ENCODE results near the gene ZNF75A. TPM values are rescaled to one million over a fixed set of nuclear protein-coding genes. Genes with fewer than 3 reads are reported as not detected.

The ZNF75A gene
- total and polyA plus RNA-seq, 3 experiments from 2014 or later, result 22.7 to 42.0 (median 37.9) TPM

GRCh38 chr16:3328104-3328503 lies 22.8 kb downstream of the ZNF75A start:
- Histone ChIP-seq H3K27ac (ENCODE audit: low read depth, low read length) (no peak overlapping the region), H3K9me3 (ENCODE audit: low read length) (peaks cover 2% of the 10 kb centered on the region), H3K4me1 (ENCODE audit: insufficient read depth, low read length) (no peaks in the 10 kb centered on the region), H3K27me3 (ENCODE audit: insufficient read depth, low read length, poor library complexity, severe bottlenecking) (no peaks in the 10 kb centered on the region), H3K4me3 (ENCODE audit: low read length) (no peak overlapping the region), H3K36me3 (ENCODE audit: insufficient read depth, low read length) (no peaks in the 10 kb centered on the region)
- no peaks in the 10 kb centered on the region for H3K4me1 Mint-ChIP-seq
- peaks cover 0 to 28% (median 1%) of the 10 kb centered on the region in 3 donors for H3K36me3 Mint-ChIP-seq
- POLR2A ChIA-PET, result no interaction called here
- no peak overlapping the region for H3K27ac Mint-ChIP-seq
- CTCF ChIA-PET, result interaction anchor here (1.4 kb wide), 1 partner anchor 13 kb away, joined by 3 read pairs; no protein-coding TSS in a partner anchor
- H3K27me3 Mint-ChIP-seq, result no peaks in the 10 kb centered on the region
- peaks cover 5 to 42% (median 20%) of the 10 kb centered on the region in 5 donors for H3K9me3 Mint-ChIP-seq
- no peak overlapping the region for H3K4me3 Mint-ChIP-seq
- no peak for DNase-seq

- Mint-ChIP-seq H3K4me1 (no peaks in the 10 kb centered on the region), H3K27me3 (no peaks in the 10 kb centered on the region), H3K4me3 (no peak overlapping the region), H3K9me3 (peaks cover 3 to 39% (median 16%) of the 10 kb centered on the region in 5 donors), H3K36me3 (peaks cover 0 to 31% (median 3%) of the 10 kb centered on the region in 3 donors), H3K27ac (no peak overlapping the region)
- no peaks in the 10 kb centered on the region for H3K9me3 ChIP-seq (ENCODE audit: low read length)
- no peak overlapping the region for H3K27ac ChIP-seq (ENCODE audit: low read depth, low read length)
- no peaks in the 10 kb centered on the region for H3K27me3 ChIP-seq (ENCODE audit: insufficient read depth, low read length, poor library complexity, severe bottlenecking)
- no peak overlapping the region for H3K4me3 ChIP-seq (ENCODE audit: low read length)
- no peak for DNase-seq
- H3K36me3 ChIP-seq (ENCODE audit: insufficient read depth, low read length), result no peaks in the 10 kb centered on the region
- no peaks in the 10 kb centered on the region for H3K4me1 ChIP-seq (ENCODE audit: insufficient read depth, low read length)
- POLR2A ChIA-PET, result no interaction called here
- CTCF ChIA-PET, result interaction anchor here (1.4 kb wide), 1 partner anchor 13 kb away, joined by 3 read pairs; no protein-coding TSS in a partner anchor
Observed at GRCh38 chr16:3328643-3329042, 23.3 kb downstream of the ZNF75A start.

- no peaks in the 10 kb centered on the region for H3K9me3 Mint-ChIP-seq
- ChIA-PET CTCF (no interaction called here), POLR2A (no interaction called here)
- H3K27ac ChIP-seq (ENCODE audit: low read depth, low read length), result no peak overlapping the region
- H3K27ac Mint-ChIP-seq, result no peak overlapping the region
- H3K4me1 Mint-ChIP-seq, result no peaks in the 10 kb centered on the region
- no peak overlapping the region for H3K4me3 Mint-ChIP-seq
- no peaks in the 10 kb centered on the region for H3K36me3 ChIP-seq (ENCODE audit: insufficient read depth, low read length)
- H3K36me3 Mint-ChIP-seq, result peaks cover 0 to 4% (median 0%) of the 10 kb centered on the region in 3 donors
- no peak for DNase-seq
- H3K27me3 ChIP-seq (ENCODE audit: insufficient read depth, low read length, poor library complexity, severe bottlenecking), result no peaks in the 10 kb centered on the region
- no peaks in the 10 kb centered on the region for H3K4me1 ChIP-seq (ENCODE audit: insufficient read depth, low read length)
- H3K9me3 ChIP-seq (ENCODE audit: low read length), result no peaks in the 10 kb centered on the region
- no peak overlapping the region for H3K4me3 ChIP-seq (ENCODE audit: low read length)
- H3K27me3 Mint-ChIP-seq, result peaks cover 4 to 12% of the 10 kb centered on the region in 2 donors
Observed at GRCh38 chr16:3346041-3346440, 40.7 kb downstream of the ZNF75A start.

- no peaks in the 10 kb centered on the region for H3K27me3 ChIP-seq (ENCODE audit: insufficient read depth, low read length, poor library complexity, severe bottlenecking)
- no peaks in the 10 kb centered on the region for H3K4me1 ChIP-seq (ENCODE audit: insufficient read depth, low read length)
- H3K27ac ChIP-seq (ENCODE audit: low read depth, low read length), result no peak overlapping the region
- no peaks in the 10 kb centered on the region for H3K9me3 ChIP-seq (ENCODE audit: low read length)
- H3K4me3 Mint-ChIP-seq, result no peak overlapping the region
- H3K27ac Mint-ChIP-seq, result no peak overlapping the region
- no peaks in the 10 kb centered on the region for H3K9me3 Mint-ChIP-seq
- H3K36me3 ChIP-seq (ENCODE audit: insufficient read depth, low read length), result no peaks in the 10 kb centered on the region
- CTCF ChIA-PET, result no interaction called here
- peaks cover 0 to 4% (median 0%) of the 10 kb centered on the region in 3 donors for H3K36me3 Mint-ChIP-seq
- no peak for DNase-seq
- POLR2A ChIA-PET, result no interaction called here
- H3K4me1 Mint-ChIP-seq, result no peaks in the 10 kb centered on the region
- no peak overlapping the region for H3K4me3 ChIP-seq (ENCODE audit: low read length)
- H3K27me3 Mint-ChIP-seq, result peaks cover 0 to 2% of the 10 kb centered on the region in 2 donors
Observed at GRCh38 chr16:3347586-3347985, 42.3 kb downstream of the ZNF75A start.

GRCh38 chr16:3348547-3349167 lies 43.4 kb downstream of the ZNF75A start:
- Histone ChIP-seq H3K4me1 (ENCODE audit: insufficient read depth, low read length) (no peaks in the 10 kb centered on the region), H3K27me3 (ENCODE audit: insufficient read depth, low read length, poor library complexity, severe bottlenecking) (no peaks in the 10 kb centered on the region), H3K27ac (ENCODE audit: low read depth, low read length) (no peak overlapping the region), H3K36me3 (ENCODE audit: insufficient read depth, low read length) (no peaks in the 10 kb centered on the region), H3K4me3 (ENCODE audit: low read length) (no peak overlapping the region), H3K9me3 (ENCODE audit: low read length) (no peaks in the 10 kb centered on the region)
- Mint-ChIP-seq H3K4me1 (peaks cover under 1 to 2% (median 2%) of the 10 kb centered on the region in 3 donors), H3K4me3 (no peak overlapping the region), H3K36me3 (peaks cover 0 to 4% (median 0%) of the 10 kb centered on the region in 3 donors), H3K27ac (no peak overlapping the region), H3K9me3 (peaks cover 0 to 1% (median 0%) of the 10 kb centered on the region in 5 donors), H3K27me3 (peaks cover 0 to 3% of the 10 kb centered on the region in 2 donors)
- ChIA-PET CTCF (no interaction called here), POLR2A (no interaction called here)
- DNase-seq, result no peak

- DNase-seq, result no peak
- Histone ChIP-seq H3K27ac (ENCODE audit: low read depth, low read length) (no peak overlapping the region), H3K36me3 (ENCODE audit: insufficient read depth, low read length) (no peaks in the 10 kb centered on the region), H3K27me3 (ENCODE audit: insufficient read depth, low read length, poor library complexity, severe bottlenecking) (no peaks in the 10 kb centered on the region), H3K9me3 (ENCODE audit: low read length) (no peaks in the 10 kb centered on the region), H3K4me1 (ENCODE audit: insufficient read depth, low read length) (no peaks in the 10 kb centered on the region), H3K4me3 (ENCODE audit: low read length) (no peak overlapping the region)
- H3K4me3 Mint-ChIP-seq, result no peak overlapping the region
- peaks cover 0 to 4% (median 0%) of the 10 kb centered on the region in 3 donors for H3K36me3 Mint-ChIP-seq
- peaks cover 0 to 2% (median 0%) of the 10 kb centered on the region in 5 donors for H3K9me3 Mint-ChIP-seq
- H3K4me1 Mint-ChIP-seq, result peaks cover 2 to 4% (median 4%) of the 10 kb centered on the region in 3 donors
- peaks cover 0 to 3% of the 10 kb centered on the region in 2 donors for H3K27me3 Mint-ChIP-seq
- CTCF ChIA-PET, result no interaction called here
- H3K27ac Mint-ChIP-seq, result no peak overlapping the region
- POLR2A ChIA-PET, result no interaction called here
Observed at GRCh38 chr16:3349175-3349574, 43.9 kb downstream of the ZNF75A start.

GRCh38 chr16:3355589-3355988 lies 50.3 kb downstream of the ZNF75A start, which contains the start of gene OR2C1:
TSS of gene OR2C1 (plus strand) at chr16:3355889. CDS start at chr16:3355941, 52 bp downstream.
- H3K4me1 Mint-ChIP-seq, result peaks cover 4 to 7% (median 4%) of the 10 kb centered on the region in 3 donors
- CTCF ChIA-PET, result no interaction called here
- Histone ChIP-seq H3K27ac (ENCODE audit: low read depth, low read length) (no peak within 1 kb of the TSS), H3K9me3 (ENCODE audit: low read length) (no peaks in the 10 kb centered on the region), H3K4me3 (ENCODE audit: low read length) (no peak within 1 kb of the TSS), H3K27me3 (ENCODE audit: insufficient read depth, low read length, poor library complexity, severe bottlenecking) (no peaks in the 10 kb centered on the region), H3K4me1 (ENCODE audit: insufficient read depth, low read length) (no peaks in the 10 kb centered on the region), H3K36me3 (ENCODE audit: insufficient read depth, low read length) (no peaks in the 10 kb centered on the region)
- H3K9me3 Mint-ChIP-seq, result peaks cover 0 to 17% (median 15%) of the 10 kb centered on the region in 5 donors
- H3K36me3 Mint-ChIP-seq, result peaks cover 1 to 13% (median 3%) of the 10 kb centered on the region in 3 donors
- POLR2A ChIA-PET, result no interaction called here
- H3K27me3 Mint-ChIP-seq, result peaks cover 19 to 28% of the 10 kb centered on the region in 2 donors
- DNase-seq, result no peak
- H3K4me3 Mint-ChIP-seq, result no peak within 1 kb of the TSS
- H3K27ac Mint-ChIP-seq, result peak within 1 kb of the TSS in 1 of 8 donors; percentile 65

DNA sequence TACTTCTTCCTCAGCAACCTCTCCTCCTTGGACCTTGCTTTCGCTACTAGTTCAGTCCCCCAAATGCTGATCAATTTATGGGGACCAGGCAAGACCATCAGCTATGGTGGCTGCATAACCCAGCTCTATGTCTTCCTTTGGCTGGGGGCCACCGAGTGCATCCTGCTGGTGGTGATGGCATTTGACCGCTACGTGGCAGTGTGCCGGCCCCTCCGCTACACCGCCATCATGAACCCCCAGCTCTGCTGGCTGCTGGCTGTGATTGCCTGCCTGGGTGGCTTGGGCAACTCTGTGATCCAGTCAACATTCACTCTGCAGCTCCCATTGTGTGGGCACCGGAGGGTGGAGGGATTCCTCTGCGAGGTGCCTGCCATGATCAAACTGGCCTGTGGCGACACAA lies 50.8 kb downstream of the ZNF75A start:
- CTCF ChIA-PET, result no interaction called here
- peak overlapping the region in 1 of 8 donors; percentile 65 for H3K27ac Mint-ChIP-seq

More for the DNA sequence above, 50.8 kb downstream of the ZNF75A start:
- peaks cover 0 to 21% (median 17%) of the 10 kb centered on the region in 5 donors for H3K9me3 Mint-ChIP-seq
- H3K4me3 Mint-ChIP-seq, result no peak overlapping the region
- H3K36me3 Mint-ChIP-seq, result peaks cover 1 to 13% (median 3%) of the 10 kb centered on the region in 3 donors
- no peaks in the 10 kb centered on the region for H3K4me1 ChIP-seq (ENCODE audit: insufficient read depth, low read length)
- no peaks in the 10 kb centered on the region for H3K27me3 ChIP-seq (ENCODE audit: insufficient read depth, low read length, poor library complexity, severe bottlenecking)
- H3K36me3 ChIP-seq (ENCODE audit: insufficient read depth, low read length), result no peaks in the 10 kb centered on the region
- H3K27me3 Mint-ChIP-seq, result peaks cover 23 to 33% of the 10 kb centered on the region in 2 donors
- no peak overlapping the region for H3K27ac ChIP-seq (ENCODE audit: low read depth, low read length)
- peaks cover 4 to 7% (median 4%) of the 10 kb centered on the region in 3 donors for H3K4me1 Mint-ChIP-seq
- H3K9me3 ChIP-seq (ENCODE audit: low read length), result no peaks in the 10 kb centered on the region
- H3K4me3 ChIP-seq (ENCODE audit: low read length), result no peak overlapping the region
- DNase-seq, result no peak
- POLR2A ChIA-PET, result no interaction called here

Data from CD8-positive, alpha-beta memory T cell (primary cell).